Measurements from ENCODE around the gene PNPLA7. TPM values are rescaled to one million over a fixed set of nuclear protein-coding genes. Genes with fewer than 3 reads are reported as not detected.

PNPLA7 gene
- total RNA-seq, 1 experiment from 2014 or later = 1.8 TPM

GRCh38 chr9:137542486-137542885 is 7.7 kb downstream of the PNPLA7 start:
- no peak overlapping the region for H3K27ac ChIP-seq (ENCODE audit: low read depth, low read length)
- H3K4me3 ChIP-seq (replicated peaks in 1 of 2; ENCODE audit: low read depth in 1 of 2, low read length in 2 of 2) = no peak overlapping the region
- H3K9ac ChIP-seq (ENCODE audit: low read length) = no peak overlapping the region
- CTCF ChIA-PET = interaction anchor here (1.7 kb wide), 1 partner anchor 9 kb away, joined by 4 read pairs; the partner anchor contains the start of gene MRPL41
- no peaks in the 10 kb centered on the region for H3K36me3 ChIP-seq (ENCODE audit: control insufficient read depth in 1 of 2, insufficient read depth in 2 of 2, low read length in 2 of 2)
- no peaks in the 10 kb centered on the region for H3K27me3 ChIP-seq (ENCODE audit: insufficient read depth, low read length)
- H3K9me2 ChIP-seq (ENCODE audit: insufficient read depth) = no peaks in the 10 kb centered on the region
- DNase-seq (ENCODE audit: low read depth, low spot score) = no peak
- H4K20me1 ChIP-seq (ENCODE audit: insufficient read depth) = no peaks in the 10 kb centered on the region
- no peak for ATAC-seq
- H3K4me1 ChIP-seq (ENCODE audit: control insufficient read depth in 1 of 2, insufficient read depth in 2 of 2, low read length in 2 of 2) = no peaks in the 10 kb centered on the region
- BruUV-seq (replicated peaks) = no TSS peak
- no peak overlapping the region for H2AFZ ChIP-seq (ENCODE audit: low read depth, low read length, poor library complexity, severe bottlenecking)
- H3K9me3 ChIP-seq (ENCODE audit: control insufficient read depth in 1 of 2, insufficient read depth in 1 of 2, low read depth in 1 of 2, low read length in 2 of 2) = peaks cover 0 to 11% of the 10 kb centered on the region in 2 experiments; a peak in 3 of 4 replicates
- H3K79me2 ChIP-seq (ENCODE audit: insufficient read depth, low read length) = no peaks in the 10 kb centered on the region
- H3K4me2 ChIP-seq (ENCODE audit: low read length) = no peak overlapping the region
- TF ChIP-seq MAX (IDR thresholded peaks at IDR 0.05) (no peak), RAD21 (IDR thresholded peaks at IDR 0.05; ENCODE audit: low read depth) (no peak), YY1 (IDR thresholded peaks at IDR 0.05; ENCODE audit: extremely low read depth, insufficient replicate concordance, low read depth, low read length) (no peak), POLR2A (IDR thresholded peaks at IDR 0.05; ENCODE audit: borderline replicate concordance, extremely low read depth, insufficient read depth, insufficient read length) (no peak), EZH2phosphoT487 (IDR thresholded peaks at IDR 0.05; ENCODE audit: borderline replicate concordance) (no peak), POLR2AphosphoS5 (IDR thresholded peaks at IDR 0.05; ENCODE audit: low read depth, low read length) (no peak), TCF7L2 (IDR thresholded peaks at IDR 0.05; ENCODE audit: borderline replicate concordance, extremely low read depth, insufficient read depth, insufficient read length) (no peak), REST (IDR thresholded peaks at IDR 0.05; ENCODE audit: low read depth) (no peak), SRF (IDR thresholded peaks at IDR 0.05; ENCODE audit: low read depth) (no peak), EGR1 (IDR thresholded peaks at IDR 0.05; ENCODE audit: low read depth) (no peak), EZH2 (IDR thresholded peaks at IDR 0.05) (no peak)
- TF ChIP-seq, protein P1, sequence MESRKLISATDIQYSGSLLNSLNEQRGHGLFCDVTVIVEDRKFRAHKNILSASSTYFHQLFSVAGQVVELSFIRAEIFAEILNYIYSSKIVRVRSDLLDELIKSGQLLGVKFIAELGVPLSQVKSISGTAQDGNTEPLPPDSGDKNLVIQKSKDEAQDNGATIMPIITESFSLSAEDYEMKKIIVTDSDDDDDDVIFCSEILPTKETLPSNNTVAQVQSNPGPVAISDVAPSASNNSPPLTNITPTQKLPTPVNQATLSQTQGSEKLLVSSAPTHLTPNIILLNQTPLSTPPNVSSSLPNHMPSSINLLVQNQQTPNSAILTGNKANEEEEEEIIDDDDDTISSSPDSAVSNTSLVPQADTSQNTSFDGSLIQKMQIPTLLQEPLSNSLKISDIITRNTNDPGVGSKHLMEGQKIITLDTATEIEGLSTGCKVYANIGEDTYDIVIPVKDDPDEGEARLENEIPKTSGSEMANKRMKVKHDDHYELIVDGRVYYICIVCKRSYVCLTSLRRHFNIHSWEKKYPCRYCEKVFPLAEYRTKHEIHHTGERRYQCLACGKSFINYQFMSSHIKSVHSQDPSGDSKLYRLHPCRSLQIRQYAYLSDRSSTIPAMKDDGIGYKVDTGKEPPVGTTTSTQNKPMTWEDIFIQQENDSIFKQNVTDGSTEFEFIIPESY (IDR thresholded peaks at IDR 0.05; ENCODE audit: extremely low read depth, insufficient replicate concordance, low read length) = no peak
- TF ChIP-seq, protein P2, sequence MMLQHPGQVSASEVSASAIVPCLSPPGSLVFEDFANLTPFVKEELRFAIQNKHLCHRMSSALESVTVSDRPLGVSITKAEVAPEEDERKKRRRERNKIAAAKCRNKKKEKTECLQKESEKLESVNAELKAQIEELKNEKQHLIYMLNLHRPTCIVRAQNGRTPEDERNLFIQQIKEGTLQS (IDR thresholded peaks at IDR 0.05) = no peak
- TF ChIP-seq, protein P3, sequence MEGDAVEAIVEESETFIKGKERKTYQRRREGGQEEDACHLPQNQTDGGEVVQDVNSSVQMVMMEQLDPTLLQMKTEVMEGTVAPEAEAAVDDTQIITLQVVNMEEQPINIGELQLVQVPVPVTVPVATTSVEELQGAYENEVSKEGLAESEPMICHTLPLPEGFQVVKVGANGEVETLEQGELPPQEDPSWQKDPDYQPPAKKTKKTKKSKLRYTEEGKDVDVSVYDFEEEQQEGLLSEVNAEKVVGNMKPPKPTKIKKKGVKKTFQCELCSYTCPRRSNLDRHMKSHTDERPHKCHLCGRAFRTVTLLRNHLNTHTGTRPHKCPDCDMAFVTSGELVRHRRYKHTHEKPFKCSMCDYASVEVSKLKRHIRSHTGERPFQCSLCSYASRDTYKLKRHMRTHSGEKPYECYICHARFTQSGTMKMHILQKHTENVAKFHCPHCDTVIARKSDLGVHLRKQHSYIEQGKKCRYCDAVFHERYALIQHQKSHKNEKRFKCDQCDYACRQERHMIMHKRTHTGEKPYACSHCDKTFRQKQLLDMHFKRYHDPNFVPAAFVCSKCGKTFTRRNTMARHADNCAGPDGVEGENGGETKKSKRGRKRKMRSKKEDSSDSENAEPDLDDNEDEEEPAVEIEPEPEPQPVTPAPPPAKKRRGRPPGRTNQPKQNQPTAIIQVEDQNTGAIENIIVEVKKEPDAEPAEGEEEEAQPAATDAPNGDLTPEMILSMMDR (IDR thresholded peaks at IDR 0.05 in 2 of 3, conservative IDR thresholded peaks at IDR 0.05 in 1 of 3; ENCODE audit: borderline replicate concordance in 1 of 3, insufficient read depth in 1 of 3, low read depth in 2 of 3, low read length in 2 of 3) = no peak
- POLR2A ChIA-PET = no interaction called here
- intact Hi-C loops (cut with micrococcal nuclease) = no loop called here
- RAD21 ChIA-PET (ENCODE audit: low non-redundant PET in 1 of 2, low total read pairs in 2 of 2, uncharacterized antibody in 2 of 2, unreplicated experiment in 2 of 2) = no interaction called here
